MM.1S (cell line): Measurements from ENCODE around the gene GAB2.

Source experiments
- CTCF ChIP-seq: fragments of 300-600 bp; sonication (generic); IDR thresholded peaks from 2 replicates; pipeline ENCODE4 v1.5.1; 2016; ENCODE audit warnings: antibody characterized with exemption, low read length, mixed read lengths
- EZH2phosphoT487 ChIP-seq: fragments of 300-600 bp; sonication (generic); IDR thresholded peaks from 2 replicates; pipeline ENCODE4 v1.6.1; 2018; ENCODE audit warnings: antibody characterized with exemption, low read length

GRCh38 chr11:78459738-78460137, 42.1 kb upstream of the GAB2 start:
- no peak for TF ChIP-seq EZH2phosphoT487
- TF ChIP-seq CTCF: no peak
